HFF-Myc (cell line): ENCODE results near the gene PLPP4.

Experiments
- DNase-seq: peaks from one replicate; pipeline ENCODE4 v3.0.0-alpha.2; 2011; ENCODE audit warnings: low read depth; ENCODE audit errors: extremely low read depth
- H3K4me3 ChIP-seq: replicated peaks from 2 replicates; pipeline ENCODE4 v1.5.1; 2011; ENCODE audit warnings: low read depth, mild to moderate bottlenecking, control low read depth, low read length
- CTCF ChIP-seq: IDR thresholded peaks from 2 replicates; pipeline ENCODE4 v1.5.1; 2012; ENCODE audit warnings: mild to moderate bottlenecking, low read depth, low read length, control low read depth; ENCODE audit errors: missing control alignments

PLPP4 gene

DNA sequence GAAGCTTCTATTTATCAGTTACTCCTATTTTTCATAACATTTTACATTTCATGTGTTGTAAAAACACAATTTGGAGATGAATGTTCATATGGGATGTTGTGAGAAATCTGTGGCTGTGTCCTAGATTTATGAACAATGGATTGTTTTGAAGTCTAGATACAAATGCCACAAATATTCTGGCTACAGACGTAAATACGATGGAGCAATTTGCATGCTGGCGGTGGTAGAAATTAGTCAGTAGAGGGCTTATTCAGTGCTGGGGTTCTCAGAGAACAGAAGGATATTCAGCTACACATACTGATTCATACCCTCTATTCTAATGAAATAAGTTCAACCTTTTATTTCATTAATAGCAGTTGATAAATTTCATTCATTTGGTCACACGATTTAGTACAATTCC lies 48.8 kb downstream of the PLPP4 start:
- H3K4me3 ChIP-seq: no peak overlapping the region
- no peak for TF ChIP-seq CTCF
- no peak for DNase-seq

- no peak overlapping the region for H3K4me3 ChIP-seq
- no peak for DNase-seq
- TF ChIP-seq CTCF: no peak
Measured at GRCh38 chr10:120506674-120507073, 49.6 kb downstream of the PLPP4 start.

GRCh38 chr10:120507175-120507574 lies 50.1 kb downstream of the PLPP4 start:
- no peak for DNase-seq
- TF ChIP-seq CTCF: no peak
- H3K4me3 ChIP-seq: no peak overlapping the region

DNA sequence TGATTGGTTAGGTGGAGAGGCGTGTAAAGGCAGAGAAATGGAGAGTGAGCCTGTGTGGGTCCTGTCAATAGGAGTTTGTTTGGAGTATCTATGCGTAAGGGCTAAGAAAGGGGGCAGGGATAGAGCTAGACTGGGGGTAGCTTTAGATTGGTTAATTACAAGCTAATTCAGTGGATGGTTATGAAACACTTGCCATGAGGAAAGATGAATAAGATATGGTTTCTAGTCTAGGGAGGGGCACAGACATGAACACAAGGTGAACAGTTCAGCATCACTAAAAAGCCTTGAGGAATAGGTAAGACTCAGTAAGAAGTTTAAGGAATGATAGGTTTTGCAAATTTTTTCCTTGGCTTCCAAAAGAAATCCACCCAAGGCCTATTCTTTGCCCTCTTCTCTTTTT lies 50.6 kb downstream of the PLPP4 start:
- no peak for DNase-seq
- no peak overlapping the region for H3K4me3 ChIP-seq
- no peak for TF ChIP-seq CTCF

- no peak overlapping the region for H3K4me3 ChIP-seq
- DNase-seq: no peak
- no peak for TF ChIP-seq CTCF
Measured at GRCh38 chr10:120508393-120508792, 51.4 kb downstream of the PLPP4 start.

DNA sequence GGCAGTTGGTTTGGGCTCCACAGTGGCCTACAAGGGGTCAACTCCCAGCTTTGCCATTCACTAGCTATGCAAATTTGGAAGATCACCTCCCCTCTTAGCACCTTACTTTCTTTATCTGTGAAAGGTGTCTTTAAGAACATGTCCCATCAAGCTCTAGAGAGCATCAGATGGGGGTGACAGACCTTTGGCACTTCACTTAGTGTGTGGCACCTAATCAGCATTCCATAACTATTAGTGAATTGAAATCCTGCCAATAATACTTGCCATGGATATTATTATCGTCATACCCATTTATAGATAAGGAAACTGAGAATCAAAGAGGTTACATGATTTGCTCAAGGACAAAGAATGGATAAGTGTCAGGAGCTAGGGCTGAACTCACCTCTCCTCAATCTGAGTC lies 51.9 kb downstream of the PLPP4 start:
- H3K4me3 ChIP-seq: no peak overlapping the region
- TF ChIP-seq CTCF: no peak
- no peak for DNase-seq

GRCh38 chr10:120511165-120511564 lies 54.1 kb downstream of the PLPP4 start:
- no peak overlapping the region for H3K4me3 ChIP-seq
- DNase-seq: no peak
- no peak for TF ChIP-seq CTCF
